Measurements from ENCODE around the gene MYO18A. TPM values are rescaled to one million over a fixed set of nuclear protein-coding genes. Genes with fewer than 3 reads are reported as not detected.

MYO18A gene
- total and polyA plus RNA-seq, 10 of the 15 experiments (the other 5 are each of a cell fraction or from before 2014, with no cell fraction given): 2.9 to 66.0 (median 24.5) TPM

- WGBS (ENCODE audit: insufficient coverage, insufficient replicate concordance, low lambda C conversion rate, missing lambda C conversion rate): 98% methylated on average over 6 of the region's 10 CpGs
- no peak overlapping the region for H3K27ac ChIP-seq (ENCODE audit: control insufficient read depth, insufficient read depth)
Measured at GRCh38 chr17:29127840-29128239, 52.4 kb downstream of the MYO18A start.

More at GRCh38 chr17:29127840-29128239, 52.4 kb downstream of the MYO18A start:
- ChIA-PET RAD21 (ENCODE audit: unreplicated experiment) (no interaction called here), SMC1A (ENCODE audit: uncharacterized antibody, unreplicated experiment) (interaction anchor here (1.5 kb wide), 1 partner anchor 12 kb away, joined by 4 read pairs; no protein-coding TSS in a partner anchor), POLR2A (no interaction called here), CTCF (interaction anchor here (1.0 to 14.0 kb wide), 4 partner anchors 9 to 174 kb away, joined by 3 to 371 read pairs (median 9); no protein-coding TSS in a partner anchor)
- DNase-seq (ENCODE audit: low read depth, low spot score) (no peak), ATAC-seq (no peak), FAIRE-seq (no peak)
- BruUV-seq (replicated peaks): no TSS peak
- TF ChIP-seq ZSCAN29 (IDR thresholded peaks at IDR 0.05) (no peak), TCF3 (IDR thresholded peaks at IDR 0.05; ENCODE audit: borderline replicate concordance, insufficient read depth, low read depth, low read length) (no peak), ZZZ3 (IDR thresholded peaks at IDR 0.05; ENCODE audit: control insufficient read depth, insufficient read length, low read depth) (no peak), ZNF622 (IDR thresholded peaks at IDR 0.05) (no peak), HDAC6 (IDR thresholded peaks at IDR 0.05; ENCODE audit: unreplicated experiment) (no peak), BCL11A (IDR thresholded peaks at IDR 0.05; ENCODE audit: low read depth, low read length) (no peak), FOS (IDR thresholded peaks at IDR 0.05; ENCODE audit: borderline replicate concordance, extremely low read depth, insufficient read length) (no peak), ZNF687 (IDR thresholded peaks at IDR 0.05) (no peak), CEBPB (IDR thresholded peaks at IDR 0.05; ENCODE audit: borderline replicate concordance in 1 of 2, low read depth in 2 of 2, low read length in 2 of 2) (no peak)
- TF ChIP-seq, protein P1, sequence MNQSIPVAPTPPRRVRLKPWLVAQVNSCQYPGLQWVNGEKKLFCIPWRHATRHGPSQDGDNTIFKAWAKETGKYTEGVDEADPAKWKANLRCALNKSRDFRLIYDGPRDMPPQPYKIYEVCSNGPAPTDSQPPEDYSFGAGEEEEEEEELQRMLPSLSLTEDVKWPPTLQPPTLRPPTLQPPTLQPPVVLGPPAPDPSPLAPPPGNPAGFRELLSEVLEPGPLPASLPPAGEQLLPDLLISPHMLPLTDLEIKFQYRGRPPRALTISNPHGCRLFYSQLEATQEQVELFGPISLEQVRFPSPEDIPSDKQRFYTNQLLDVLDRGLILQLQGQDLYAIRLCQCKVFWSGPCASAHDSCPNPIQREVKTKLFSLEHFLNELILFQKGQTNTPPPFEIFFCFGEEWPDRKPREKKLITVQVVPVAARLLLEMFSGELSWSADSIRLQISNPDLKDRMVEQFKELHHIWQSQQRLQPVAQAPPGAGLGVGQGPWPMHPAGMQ (IDR thresholded peaks at IDR 0.05; ENCODE audit: borderline replicate concordance): no peak
- TF ChIP-seq, protein P2, sequence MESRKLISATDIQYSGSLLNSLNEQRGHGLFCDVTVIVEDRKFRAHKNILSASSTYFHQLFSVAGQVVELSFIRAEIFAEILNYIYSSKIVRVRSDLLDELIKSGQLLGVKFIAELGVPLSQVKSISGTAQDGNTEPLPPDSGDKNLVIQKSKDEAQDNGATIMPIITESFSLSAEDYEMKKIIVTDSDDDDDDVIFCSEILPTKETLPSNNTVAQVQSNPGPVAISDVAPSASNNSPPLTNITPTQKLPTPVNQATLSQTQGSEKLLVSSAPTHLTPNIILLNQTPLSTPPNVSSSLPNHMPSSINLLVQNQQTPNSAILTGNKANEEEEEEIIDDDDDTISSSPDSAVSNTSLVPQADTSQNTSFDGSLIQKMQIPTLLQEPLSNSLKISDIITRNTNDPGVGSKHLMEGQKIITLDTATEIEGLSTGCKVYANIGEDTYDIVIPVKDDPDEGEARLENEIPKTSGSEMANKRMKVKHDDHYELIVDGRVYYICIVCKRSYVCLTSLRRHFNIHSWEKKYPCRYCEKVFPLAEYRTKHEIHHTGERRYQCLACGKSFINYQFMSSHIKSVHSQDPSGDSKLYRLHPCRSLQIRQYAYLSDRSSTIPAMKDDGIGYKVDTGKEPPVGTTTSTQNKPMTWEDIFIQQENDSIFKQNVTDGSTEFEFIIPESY (IDR thresholded peaks at IDR 0.05): no peak
- TF ChIP-seq, protein P3, sequence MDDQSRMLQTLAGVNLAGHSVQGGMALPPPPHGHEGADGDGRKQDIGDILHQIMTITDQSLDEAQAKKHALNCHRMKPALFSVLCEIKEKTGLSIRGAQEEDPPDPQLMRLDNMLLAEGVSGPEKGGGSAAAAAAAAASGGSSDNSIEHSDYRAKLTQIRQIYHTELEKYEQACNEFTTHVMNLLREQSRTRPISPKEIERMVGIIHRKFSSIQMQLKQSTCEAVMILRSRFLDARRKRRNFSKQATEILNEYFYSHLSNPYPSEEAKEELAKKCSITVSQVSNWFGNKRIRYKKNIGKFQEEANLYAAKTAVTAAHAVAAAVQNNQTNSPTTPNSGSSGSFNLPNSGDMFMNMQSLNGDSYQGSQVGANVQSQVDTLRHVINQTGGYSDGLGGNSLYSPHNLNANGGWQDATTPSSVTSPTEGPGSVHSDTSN (IDR thresholded peaks at IDR 0.05; ENCODE audit: insufficient replicate concordance, low read depth, low read length): no peak
- Histone ChIP-seq H3K4me2 (ENCODE audit: control insufficient read depth, insufficient read depth) (no peak overlapping the region), H3K9me3 (replicated peaks; ENCODE audit: control insufficient read depth, insufficient read depth, low read length) (no peaks in the 10 kb centered on the region), H3K4me3 (no peak overlapping the region), H3K4me1 (ENCODE audit: control insufficient read depth, insufficient read depth, low read length) (no peaks in the 10 kb centered on the region), H2AFZ (ENCODE audit: control insufficient read depth, low read depth, low read length) (no peak overlapping the region), H3K9ac (ENCODE audit: control insufficient read depth, insufficient read depth, low read length) (no peak overlapping the region), H3K79me2 (ENCODE audit: control insufficient read depth, insufficient read depth, low read length) (no peaks in the 10 kb centered on the region), H4K20me1 (ENCODE audit: control insufficient read depth, insufficient read depth) (no peaks in the 10 kb centered on the region), H3K36me3 (ENCODE audit: control insufficient read depth in 2 of 2, insufficient read depth in 2 of 2, low read length in 1 of 2) (peaks cover 4 to 7% of the 10 kb centered on the region in 2 experiments; a peak in 3 of 4 replicates), H3K27me3 (replicated peaks in 1 of 2; ENCODE audit: control insufficient read depth in 2 of 2, insufficient read depth in 2 of 2, low read length in 1 of 2) (no peaks in the 10 kb centered on the region)
- in situ Hi-C loops (cut with MboI): no loop called here
- intact Hi-C loops (cut with micrococcal nuclease; ENCODE audit: unreplicated experiment): no loop called here

Measured in GM12878 (cell line).